ENCODE measurements around the gene ARFGEF2.

The ARFGEF2 gene

GRCh38 chr20:49029203-49029602, 107.7 kb downstream of the ARFGEF2 start:
- H3K4me3 ChIP-seq (ENCODE audit: insufficient read depth, low read depth, low read length) = no peak overlapping the region
- H3K36me3 ChIP-seq (ENCODE audit: control insufficient read depth, insufficient read depth, low read length) = peaks cover 23% of the 10 kb centered on the region
- no peaks in the 10 kb centered on the region for H3K27me3 ChIP-seq (ENCODE audit: control insufficient read depth, insufficient read depth, low read length, poor library complexity, severe bottlenecking)
- no peak overlapping the region for H3K27ac ChIP-seq (ENCODE audit: insufficient read depth, low read depth, low read length, poor library complexity, severe bottlenecking)
- H3K4me1 ChIP-seq (ENCODE audit: control insufficient read depth, insufficient read depth, low read length) = no peaks in the 10 kb centered on the region
- 95 to 100% methylated on average over 1 of the region's 1 CpG for WGBS, 2 experiments
- no peaks in the 10 kb centered on the region for H3K9me3 ChIP-seq (ENCODE audit: control insufficient read depth, low read length)

- H3K27ac ChIP-seq (ENCODE audit: insufficient read depth, low read depth, low read length, poor library complexity, severe bottlenecking) = no peak overlapping the region
- H3K9me3 ChIP-seq (ENCODE audit: control insufficient read depth, low read length) = no peaks in the 10 kb centered on the region
- H3K4me1 ChIP-seq (ENCODE audit: control insufficient read depth, insufficient read depth, low read length) = no peaks in the 10 kb centered on the region
- H3K36me3 ChIP-seq (ENCODE audit: control insufficient read depth, insufficient read depth, low read length) = peaks cover 23% of the 10 kb centered on the region
- 92 to 95% methylated on average over 6 of the region's 6 CpGs for WGBS, 2 experiments
- no peak overlapping the region for H3K4me3 ChIP-seq (ENCODE audit: insufficient read depth, low read depth, low read length)
- H3K27me3 ChIP-seq (ENCODE audit: control insufficient read depth, insufficient read depth, low read length, poor library complexity, severe bottlenecking) = no peaks in the 10 kb centered on the region
Observed at GRCh38 chr20:49030954-49031619, 109.6 kb downstream of the ARFGEF2 start.

- Histone ChIP-seq H3K4me1 (ENCODE audit: control insufficient read depth, insufficient read depth, low read length) (no peaks in the 10 kb centered on the region), H3K4me3 (ENCODE audit: insufficient read depth, low read depth, low read length) (no peak overlapping the region), H3K36me3 (ENCODE audit: control insufficient read depth, insufficient read depth, low read length) (peaks cover 20% of the 10 kb centered on the region), H3K9me3 (ENCODE audit: control insufficient read depth, low read length) (no peaks in the 10 kb centered on the region), H3K27me3 (ENCODE audit: control insufficient read depth, insufficient read depth, low read length, poor library complexity, severe bottlenecking) (no peaks in the 10 kb centered on the region), H3K27ac (ENCODE audit: insufficient read depth, low read depth, low read length, poor library complexity, severe bottlenecking) (no peak overlapping the region)
- 94 to 95% methylated on average over 8 of the region's 8 CpGs for WGBS, 2 experiments
Observed at GRCh38 chr20:49032455-49032854, 110.9 kb downstream of the ARFGEF2 start.

GRCh38 chr20:49034070-49034732, 112.7 kb downstream of the ARFGEF2 start:
- H3K4me3 ChIP-seq (ENCODE audit: insufficient read depth, low read depth, low read length) = no peak overlapping the region
- peaks cover 8% of the 10 kb centered on the region for H3K36me3 ChIP-seq (ENCODE audit: control insufficient read depth, insufficient read depth, low read length)
- H3K4me1 ChIP-seq (ENCODE audit: control insufficient read depth, insufficient read depth, low read length) = no peaks in the 10 kb centered on the region
- H3K27ac ChIP-seq (ENCODE audit: insufficient read depth, low read depth, low read length, poor library complexity, severe bottlenecking) = no peak overlapping the region
- WGBS, 2 experiments = 94 to 96% methylated on average over 6 to 7 of the region's 7 CpGs
- H3K27me3 ChIP-seq (ENCODE audit: control insufficient read depth, insufficient read depth, low read length, poor library complexity, severe bottlenecking) = no peaks in the 10 kb centered on the region
- H3K9me3 ChIP-seq (ENCODE audit: control insufficient read depth, low read length) = no peaks in the 10 kb centered on the region

- Histone ChIP-seq H3K9me3 (ENCODE audit: control insufficient read depth, low read length) (no peaks in the 10 kb centered on the region), H3K4me1 (ENCODE audit: control insufficient read depth, insufficient read depth, low read length) (no peaks in the 10 kb centered on the region), H3K4me3 (ENCODE audit: insufficient read depth, low read depth, low read length) (no peak overlapping the region), H3K27me3 (ENCODE audit: control insufficient read depth, insufficient read depth, low read length, poor library complexity, severe bottlenecking) (no peaks in the 10 kb centered on the region), H3K36me3 (ENCODE audit: control insufficient read depth, insufficient read depth, low read length) (no peaks in the 10 kb centered on the region), H3K27ac (ENCODE audit: insufficient read depth, low read depth, low read length, poor library complexity, severe bottlenecking) (no peak overlapping the region)
- whole genome bisulfite sequencing, 2 experiments = 91% methylated on average over 3 of the region's 3 CpGs
Observed at GRCh38 chr20:49037962-49038387, 116.5 kb downstream of the ARFGEF2 start.

- no peaks in the 10 kb centered on the region for H3K4me1 ChIP-seq (ENCODE audit: control insufficient read depth, insufficient read depth, low read length)
- H3K27ac ChIP-seq (ENCODE audit: insufficient read depth, low read depth, low read length, poor library complexity, severe bottlenecking) = no peak overlapping the region
- no peaks in the 10 kb centered on the region for H3K27me3 ChIP-seq (ENCODE audit: control insufficient read depth, insufficient read depth, low read length, poor library complexity, severe bottlenecking)
- no peaks in the 10 kb centered on the region for H3K9me3 ChIP-seq (ENCODE audit: control insufficient read depth, low read length)
- H3K4me3 ChIP-seq (ENCODE audit: insufficient read depth, low read depth, low read length) = no peak overlapping the region
- no peaks in the 10 kb centered on the region for H3K36me3 ChIP-seq (ENCODE audit: control insufficient read depth, insufficient read depth, low read length)
- 91 to 95% methylated on average over 4 to 5 of the region's 5 CpGs for WGBS, 2 experiments
Observed at GRCh38 chr20:49039854-49040253, 118.3 kb downstream of the ARFGEF2 start.

GRCh38 chr20:49043000-49043399, 121.5 kb downstream of the ARFGEF2 start:
- Histone ChIP-seq H3K27me3 (ENCODE audit: control insufficient read depth, insufficient read depth, low read length, poor library complexity, severe bottlenecking) (no peaks in the 10 kb centered on the region), H3K4me1 (ENCODE audit: control insufficient read depth, insufficient read depth, low read length) (peaks cover 9% of the 10 kb centered on the region), H3K4me3 (ENCODE audit: insufficient read depth, low read depth, low read length) (no peak overlapping the region), H3K27ac (ENCODE audit: insufficient read depth, low read depth, low read length, poor library complexity, severe bottlenecking) (no peak overlapping the region), H3K36me3 (ENCODE audit: control insufficient read depth, insufficient read depth, low read length) (peaks cover 3% of the 10 kb centered on the region), H3K9me3 (ENCODE audit: control insufficient read depth, low read length) (no peaks in the 10 kb centered on the region)
- WGBS, 2 experiments = 94 to 95% methylated on average over 5 of the region's 5 CpGs

- no peaks in the 10 kb centered on the region for H3K27me3 ChIP-seq (ENCODE audit: control insufficient read depth, insufficient read depth, low read length, poor library complexity, severe bottlenecking)
- H3K9me3 ChIP-seq (ENCODE audit: control insufficient read depth, low read length) = no peaks in the 10 kb centered on the region
- peak overlapping the region; percentile 81 for H3K27ac ChIP-seq (ENCODE audit: insufficient read depth, low read depth, low read length, poor library complexity, severe bottlenecking)
- peak overlapping the region; percentile 95 for H3K4me3 ChIP-seq (ENCODE audit: insufficient read depth, low read depth, low read length)
- WGBS, 2 experiments = 37 to 41% methylated on average over 12 of the region's 12 CpGs
- peaks cover 12% of the 10 kb centered on the region for H3K4me1 ChIP-seq (ENCODE audit: control insufficient read depth, insufficient read depth, low read length)
- H3K36me3 ChIP-seq (ENCODE audit: control insufficient read depth, insufficient read depth, low read length) = peaks cover 10% of the 10 kb centered on the region
Observed at GRCh38 chr20:49045440-49046086, 124.1 kb downstream of the ARFGEF2 start.

GRCh38 chr20:49046087-49046900, 124.8 kb downstream of the ARFGEF2 start, which contains the start of gene CSE1L:
Gene CSE1L (plus strand): TSS chr20:49046312. CDS start chr20:49058464, 12,152 bp downstream.
- Histone ChIP-seq H3K4me3 (ENCODE audit: insufficient read depth, low read depth, low read length) (peak within 1 kb of the TSS; percentile 95), H3K36me3 (ENCODE audit: control insufficient read depth, insufficient read depth, low read length) (peaks cover 10% of the 10 kb centered on the region), H3K4me1 (ENCODE audit: control insufficient read depth, insufficient read depth, low read length) (peaks cover 12% of the 10 kb centered on the region), H3K9me3 (ENCODE audit: control insufficient read depth, low read length) (no peaks in the 10 kb centered on the region), H3K27ac (ENCODE audit: insufficient read depth, low read depth, low read length, poor library complexity, severe bottlenecking) (peak within 1 kb of the TSS; percentile 84), H3K27me3 (ENCODE audit: control insufficient read depth, insufficient read depth, low read length, poor library complexity, severe bottlenecking) (no peaks in the 10 kb centered on the region)
- WGBS, 2 experiments = 0% methylated on average over 80 of the region's 80 CpGs
